ENCODE data around the gene DGKD.

DGKD gene

DNA sequence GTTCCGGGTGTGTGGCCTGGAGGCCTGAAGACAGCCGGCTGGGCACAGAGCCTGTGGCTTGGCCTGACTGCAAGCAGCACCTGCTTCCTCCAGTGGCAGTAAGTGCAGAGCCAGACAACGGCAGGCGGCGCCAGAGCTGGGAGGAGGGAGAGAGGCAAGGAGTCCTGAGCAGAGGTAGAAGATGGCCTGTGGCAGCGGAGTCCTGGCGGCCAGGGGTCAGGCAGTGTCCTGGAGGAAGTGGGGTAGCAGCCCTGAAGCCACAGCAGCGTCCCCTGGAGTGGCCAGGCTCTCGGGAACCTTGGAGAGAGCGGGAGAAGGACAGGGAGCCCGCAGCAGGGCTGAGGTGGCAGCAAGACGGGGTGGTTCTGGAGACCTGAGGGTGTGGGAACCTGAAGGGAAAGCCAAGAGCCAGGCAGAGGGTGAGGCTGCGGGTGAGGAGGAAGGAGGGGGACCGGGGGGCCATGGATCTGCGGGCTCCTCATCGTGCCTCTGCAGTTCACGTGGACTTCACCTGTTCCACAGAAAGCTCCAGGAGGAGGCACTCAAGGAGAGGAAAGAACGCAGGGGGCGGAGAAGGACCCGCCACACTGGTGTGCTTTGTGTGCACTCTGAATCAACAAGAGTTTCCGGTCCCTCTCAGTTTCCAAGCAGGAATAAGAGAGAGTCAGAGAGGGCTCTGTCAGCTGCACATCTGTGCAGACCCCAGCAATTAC lies 126.4 kb downstream of the DGKD start:
- DNase-seq, result peak; percentile 25

DNA sequence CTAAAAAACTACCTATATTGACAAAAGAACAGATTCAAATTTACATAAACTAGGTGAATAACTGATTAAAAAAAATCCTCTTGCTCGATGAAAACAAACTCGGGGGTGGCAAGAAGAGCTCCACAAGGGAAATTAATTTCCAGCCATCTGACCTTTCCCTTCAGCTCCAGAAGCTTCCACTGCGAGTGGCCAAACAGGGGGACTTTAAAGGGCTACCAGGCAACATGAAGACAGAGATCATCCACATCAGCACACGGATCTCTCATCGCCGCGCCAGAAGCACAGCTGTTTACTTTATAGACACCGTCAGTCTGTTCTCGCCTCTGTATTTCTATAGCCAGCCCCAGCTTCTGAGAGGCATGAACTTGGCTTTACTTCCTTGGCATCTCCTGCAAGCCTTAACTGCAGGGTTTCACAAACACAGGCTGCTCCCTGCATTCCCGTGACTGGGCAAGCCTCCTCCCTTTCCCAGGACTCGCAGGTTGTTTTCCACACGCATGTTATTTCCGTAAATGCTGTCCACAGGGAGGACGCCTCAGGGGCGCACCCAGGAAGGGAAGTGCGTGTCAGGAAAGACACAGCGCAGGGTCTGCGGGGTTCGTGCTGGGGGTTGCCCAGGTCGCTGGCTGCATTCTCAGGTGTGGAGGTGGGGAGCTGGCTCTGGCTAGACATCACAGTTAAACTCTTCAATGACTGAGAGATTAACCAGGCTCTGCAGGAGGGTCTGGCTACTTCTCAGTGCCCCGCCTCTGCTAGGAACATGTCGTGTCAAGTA lies 127.3 kb downstream of the DGKD start:
- no peak for DNase-seq

- no peak for DNase-seq
These were observed 128.3 kb downstream of the DGKD start for GRCh38 chr2:233482616-233483015.

- no peak for DNase-seq
These were observed 131.4 kb downstream of the DGKD start for GRCh38 chr2:233485726-233486125.

DNA sequence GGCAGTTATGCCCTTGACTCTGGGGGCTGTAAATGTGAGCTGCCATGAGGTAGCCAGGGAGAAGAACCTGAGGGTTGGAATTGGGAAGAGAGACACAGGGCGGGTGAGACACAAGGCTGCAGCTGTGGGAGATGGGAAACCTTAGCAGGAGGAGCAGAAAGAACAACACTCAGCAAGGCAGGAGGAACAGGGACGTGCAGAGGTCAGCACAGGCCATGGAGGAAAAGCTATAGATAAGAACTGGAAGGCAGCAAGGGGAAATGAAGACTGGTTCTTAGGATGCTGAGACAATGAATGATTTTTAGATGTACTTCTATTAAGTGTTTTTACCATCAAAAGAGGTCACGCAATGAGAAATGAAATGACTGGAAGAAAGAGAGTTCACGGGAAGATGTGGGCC lies 132.1 kb downstream of the DGKD start:
- no peak for DNase-seq

DNA sequence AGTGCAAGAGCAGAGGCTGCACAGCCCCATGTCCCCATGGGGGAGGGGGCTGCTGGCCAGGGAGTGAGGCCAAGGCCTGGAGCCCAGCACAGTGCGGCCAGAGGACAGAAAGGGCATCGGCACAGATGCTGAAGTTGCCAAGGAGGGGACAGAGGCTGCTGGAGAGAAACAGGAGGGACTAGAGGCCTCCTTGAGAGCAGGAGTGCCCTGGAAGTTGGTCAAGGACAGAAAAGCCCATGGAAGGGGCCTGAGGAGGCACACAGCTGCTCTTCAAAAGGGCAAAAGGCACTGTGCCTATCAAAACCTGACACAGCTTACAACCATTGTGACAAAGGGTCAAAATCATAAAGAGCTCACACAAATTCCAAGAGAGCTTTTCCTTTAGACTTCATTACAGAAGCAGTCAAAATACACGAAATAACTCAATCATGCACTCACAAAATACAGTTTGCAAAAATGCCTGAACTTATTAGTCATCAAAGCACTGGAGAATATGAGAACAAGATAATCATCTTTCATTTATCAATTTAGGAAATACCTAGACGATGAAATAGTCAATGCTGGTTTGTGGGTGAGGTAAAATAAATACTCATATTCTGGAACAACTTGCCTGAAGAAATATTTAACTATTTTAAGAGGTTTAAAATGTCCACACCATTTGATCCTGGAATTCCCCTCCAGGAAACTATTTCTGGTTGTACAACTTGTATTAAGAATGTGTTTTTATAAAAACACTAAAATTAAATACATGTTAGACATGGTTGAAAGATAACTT lies 132.7 kb downstream of the DGKD start:
- no peak for DNase-seq

DNA sequence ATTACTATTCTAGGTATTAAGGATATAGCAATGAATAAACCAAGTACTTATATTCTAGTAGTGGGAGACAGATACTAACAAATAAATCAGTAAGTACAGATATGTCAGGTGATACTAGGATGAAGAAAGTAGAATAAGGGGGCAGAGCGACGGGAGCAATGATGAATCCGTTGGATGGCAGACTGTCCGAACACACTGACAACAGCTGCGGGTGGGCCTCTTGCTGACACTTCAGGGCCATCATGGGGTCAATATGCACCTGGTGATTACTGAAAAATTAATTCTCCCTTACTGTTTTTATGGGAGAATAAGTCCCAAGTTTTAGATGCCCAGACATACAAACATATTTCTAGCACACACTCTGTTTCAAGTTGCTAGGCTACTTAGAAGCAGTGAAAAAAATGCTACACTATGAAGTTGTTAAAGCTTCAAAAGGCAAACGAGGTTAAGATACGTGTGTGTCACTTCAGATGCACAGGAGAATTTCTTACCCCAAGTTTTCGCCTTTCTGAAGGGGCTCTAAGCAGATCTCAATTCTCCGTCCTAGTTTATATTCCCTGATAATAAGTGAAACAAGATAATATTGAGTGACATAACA lies 133.6 kb downstream of the DGKD start:
- DNase-seq, result no peak

GRCh38 chr2:233489143-233489542 lies 134.8 kb downstream of the DGKD start:
- no peak for DNase-seq

DNA sequence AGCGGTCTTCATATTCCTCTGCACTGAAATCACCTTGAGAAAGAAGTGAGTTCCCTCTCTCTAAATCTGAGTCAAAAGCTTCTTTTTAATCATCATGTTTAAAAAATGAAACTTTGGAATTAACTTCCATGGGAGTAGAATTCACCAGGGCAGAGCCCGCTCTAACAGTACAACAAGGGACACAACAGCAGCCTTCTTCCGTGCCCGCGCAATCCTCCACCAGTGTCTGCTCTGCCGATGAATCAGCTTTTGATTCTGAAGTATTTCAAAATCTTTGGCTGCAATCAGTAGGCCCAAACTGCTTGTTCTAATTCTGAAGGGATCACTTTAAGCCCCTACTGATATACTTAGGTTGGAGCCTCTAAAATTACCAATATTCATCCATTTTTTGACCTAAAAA lies 135.4 kb downstream of the DGKD start:
- no peak for DNase-seq

DNA sequence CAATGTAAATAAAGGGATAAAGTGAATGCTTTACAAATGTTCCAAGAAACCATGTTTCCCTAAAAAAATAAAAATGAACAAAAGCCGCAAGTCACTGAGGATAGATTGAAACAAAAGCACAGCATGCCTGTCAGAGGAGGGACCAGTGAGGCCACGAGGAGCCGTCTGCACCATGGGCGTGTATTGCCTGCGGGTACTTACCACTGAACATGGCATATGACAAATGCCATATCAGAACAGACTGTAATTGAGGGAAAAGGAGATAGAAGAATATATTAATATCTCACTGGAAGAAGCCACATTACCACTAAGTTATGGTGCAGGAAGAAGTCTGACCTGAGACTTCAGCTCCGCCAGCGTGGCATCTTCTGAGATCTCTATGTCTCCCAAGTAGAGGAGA lies 136.5 kb downstream of the DGKD start:
- DNase-seq, result no peak

DNA sequence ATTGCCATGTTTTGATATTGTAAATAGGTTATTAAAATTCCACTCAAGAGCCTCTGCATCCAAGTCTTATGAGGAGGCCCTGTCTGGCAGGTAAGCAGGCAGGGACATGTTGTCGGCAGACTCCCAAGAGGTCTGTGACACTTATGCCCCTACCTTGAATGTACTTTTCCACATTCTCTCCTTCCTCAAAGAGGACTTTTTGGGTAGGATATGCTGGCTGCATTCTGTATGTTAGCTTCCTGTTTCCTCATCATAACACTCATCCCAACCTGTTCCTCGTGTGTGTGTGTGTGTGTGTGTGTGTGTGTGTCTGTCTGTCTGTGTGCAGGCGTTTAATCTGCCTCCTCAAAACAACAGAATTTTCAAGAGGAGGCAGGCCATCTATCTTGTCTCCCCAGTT lies 137.0 kb downstream of the DGKD start:
- DNase-seq, result no peak

- DNase-seq, result no peak
These were observed 137.8 kb downstream of the DGKD start for GRCh38 chr2:233492078-233492477.

DNA sequence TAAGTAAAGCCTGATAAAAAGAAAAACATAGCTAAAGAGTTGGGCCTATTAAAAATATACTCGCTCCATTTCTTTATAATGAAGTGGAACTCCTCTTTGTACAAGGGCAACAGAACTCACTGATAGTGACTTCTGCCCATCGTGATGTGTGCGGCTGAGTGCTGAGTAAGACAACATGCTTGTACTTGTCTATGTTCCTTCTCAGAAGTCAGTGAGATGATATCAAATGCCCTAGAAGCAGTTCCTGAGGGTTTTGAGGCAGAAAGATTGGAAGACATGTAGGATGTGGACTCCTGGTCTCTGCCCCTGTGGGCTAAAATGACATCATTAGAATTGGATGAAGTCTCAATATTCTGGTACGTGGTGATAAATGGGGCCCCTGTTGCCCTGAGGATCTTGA lies 138.5 kb downstream of the DGKD start:
- DNase-seq, result no peak

GRCh38 chr2:233495503-233496496 lies 141.5 kb downstream of the DGKD start:
- no peak for DNase-seq

GRCh38 chr2:233497692-233498091 lies 143.4 kb downstream of the DGKD start:
- no peak for DNase-seq

GRCh38 chr2:233498126-233498525 lies 143.8 kb downstream of the DGKD start:
- no peak for DNase-seq

DNA sequence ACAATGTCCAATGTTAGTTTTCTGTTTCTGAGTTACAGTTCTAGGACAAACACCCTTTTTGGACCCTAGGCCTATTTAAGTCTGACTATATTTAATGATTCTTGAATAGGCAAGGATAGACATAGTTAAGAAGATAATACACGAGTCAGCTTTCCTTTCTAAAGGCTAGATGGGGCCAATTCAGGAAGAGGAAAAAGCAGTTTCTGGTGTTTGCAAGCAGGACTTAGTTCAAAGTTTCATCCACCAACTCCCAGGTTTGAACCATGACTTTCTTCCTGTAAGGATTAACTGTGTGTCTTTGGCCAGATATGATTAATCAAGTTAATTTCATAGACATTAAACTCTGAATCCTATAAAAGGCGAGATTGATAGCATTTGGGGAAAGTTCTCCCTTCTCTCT lies 145.6 kb downstream of the DGKD start:
- no peak for DNase-seq

DNA sequence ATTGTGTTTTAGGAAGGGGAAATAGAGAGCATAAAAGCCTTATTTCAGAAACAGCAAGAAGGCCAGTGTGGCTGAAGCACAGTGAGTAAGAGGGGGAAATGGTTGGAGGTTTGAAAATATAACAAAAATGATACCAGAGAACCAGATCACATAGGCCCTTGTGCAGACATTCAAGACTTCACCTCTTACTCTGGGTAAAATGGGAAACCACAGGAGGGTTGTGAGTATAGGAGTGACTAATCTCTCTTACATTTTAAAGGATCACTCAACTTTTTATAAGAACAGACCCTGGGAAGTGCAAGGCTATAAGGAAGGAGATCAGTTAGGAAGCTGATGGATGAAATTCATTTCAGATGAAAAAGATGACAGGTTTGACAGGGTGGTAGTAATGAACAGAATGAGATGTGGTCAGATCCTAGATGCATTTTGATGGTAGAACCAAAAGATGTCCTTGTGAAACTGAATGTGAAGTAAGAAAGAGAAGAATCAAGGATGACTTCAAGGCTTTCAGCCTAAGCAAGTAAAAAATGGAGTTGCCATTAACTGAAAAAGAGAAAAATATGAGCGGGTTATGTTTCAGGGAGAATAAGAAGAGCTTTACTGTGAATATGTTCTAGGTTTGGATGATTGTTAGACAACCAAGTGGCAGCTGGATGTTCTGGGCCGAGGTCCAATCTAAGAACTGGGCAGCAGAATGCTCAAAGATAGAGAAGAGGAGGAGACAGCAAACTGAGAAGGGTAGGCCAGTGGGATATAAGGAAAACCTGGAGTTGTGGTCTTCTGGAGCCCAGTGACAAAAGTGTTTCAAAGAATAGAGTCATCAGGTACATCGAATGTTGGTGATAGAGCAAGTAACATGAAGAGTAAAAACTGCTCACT lies 147.1 kb downstream of the DGKD start:
- no peak for DNase-seq

DNA sequence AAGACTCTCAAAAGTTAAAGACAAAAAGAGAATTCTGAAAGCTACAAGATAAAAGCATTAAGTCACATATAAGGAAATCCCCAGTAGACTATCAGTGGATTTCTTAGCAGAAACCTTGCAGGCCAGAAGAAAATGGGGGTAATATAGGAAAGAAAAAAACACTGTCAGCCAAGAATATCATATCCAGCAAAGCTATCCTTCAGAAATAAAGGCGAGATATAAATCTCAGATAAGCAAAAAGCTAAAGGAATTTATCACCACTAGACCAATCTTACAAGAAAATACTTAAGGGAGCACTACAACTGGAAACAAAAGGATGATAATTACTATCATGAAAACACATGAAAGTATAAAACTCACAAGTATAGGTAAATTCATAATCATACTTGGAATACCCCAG lies 149.2 kb downstream of the DGKD start:
- no peak for DNase-seq

DNA sequence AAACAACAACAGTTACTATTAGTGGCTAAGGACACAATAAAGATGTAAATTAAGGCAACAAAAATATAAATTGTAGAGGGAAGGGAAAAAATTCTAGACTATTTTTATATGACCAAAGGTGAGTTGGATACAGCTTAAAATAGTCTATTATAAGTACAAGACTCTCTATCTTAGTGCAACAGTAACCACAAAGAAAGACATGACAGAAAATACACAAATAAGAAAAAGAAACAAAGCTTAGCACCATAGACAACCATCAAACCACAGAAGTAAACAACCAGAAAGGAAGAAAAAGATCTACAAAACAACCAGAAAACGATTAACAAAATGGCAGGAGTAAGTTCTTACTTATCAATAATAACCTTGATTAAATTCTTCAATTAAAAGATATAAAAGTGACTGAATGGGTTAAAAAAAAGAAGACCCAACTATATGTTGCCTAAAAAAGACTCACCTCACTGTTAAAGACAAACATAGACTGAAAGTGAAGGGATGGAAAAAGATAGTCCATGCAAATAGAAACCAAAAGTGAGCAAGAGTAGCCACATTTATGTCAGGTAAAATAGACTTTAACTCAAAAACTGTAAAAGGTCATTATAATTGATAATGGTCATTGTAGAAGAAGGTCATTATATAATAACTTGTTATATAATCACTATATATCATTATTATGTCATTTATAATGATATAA lies 149.8 kb downstream of the DGKD start:
- DNase-seq, result no peak
